BJ (cell line): Measurements from ENCODE around the gene ADAMTS13. TPM values are rescaled to one million over a fixed set of nuclear protein-coding genes. Genes with fewer than 3 reads are reported as not detected.

Experiments
- CTCF ChIA-PET: fragments of 350-600 bp; formaldehyde crosslinking; extraction: SDS; loops from one replicate; lab custom pipeline; 2021; ENCODE audit warnings: antibody characterized with exemption, inconsistent platforms; lab: Yijun Ruan, JAX
- POLR2A ChIA-PET: fragments of 300-600 bp; sonication (Branson Sonifier 250); formaldehyde crosslinking; extraction: SDS; loops from one replicate; lab custom pipeline; 2021; ENCODE audit warnings: antibody characterized with exemption; lab: Charles Lee
- DNase-seq: peaks from one replicate; pipeline ENCODE4 v3.0.0-alpha.2; 2011; ENCODE audit warnings: low read depth
- H3K27me3 ChIP-seq: 2 replicates; pipeline ENCODE4 v1.6.0; 2011; ENCODE audit warnings: low read length; ENCODE audit not compliant: control insufficient read depth, insufficient read depth
- H3K36me3 ChIP-seq: 2 replicates; pipeline ENCODE4 v1.5.1; 2011; ENCODE audit warnings: low read length; ENCODE audit not compliant: control insufficient read depth, insufficient read depth
- H3K4me3 ChIP-seq: 2 replicates; pipeline ENCODE4 v1.5.1; 2011; ENCODE audit warnings: low read depth, mild to moderate bottlenecking, control low read depth, low read length
- CTCF ChIP-seq: IDR thresholded peaks from 2 replicates; pipeline ENCODE4 v1.5.1; 2011; ENCODE audit warnings: low read depth, mild to moderate bottlenecking, control low read depth, inconsistent platforms, low read length, moderate library complexity; ENCODE audit not compliant: insufficient read depth
- polyA plus RNA-seq: library from polyadenylated mRNA; depleted of rRNA; stranded (reverse); fragments of >200 nt; gene quantifications from 2 replicates; pipeline ENCODE4 v1.2.3, GENCODE V29; 2011

Gene ADAMTS13
- polyA plus RNA-seq, 1 experiment: 2.4 TPM

GRCh38 chr9:133437753-133438531, 15.8 kb downstream of the ADAMTS13 start:
- H3K36me3 ChIP-seq: no peaks in the 10 kb centered on the region
- no peak for DNase-seq
- no peak for TF ChIP-seq CTCF
- ChIA-PET CTCF (interaction anchor here (0.9 to 1.2 kb wide), 4 partner anchors 10 to 252 kb away, joined by 3 read pairs; partner anchors contain the start of gene CACFD1), POLR2A (no interaction called here)
- H3K4me3 ChIP-seq: no peak overlapping the region
- 0 out of 2 replicates have a peak, but pooled peaks cover 1% of the 10 kb centered on the region for H3K27me3 ChIP-seq

GRCh38 chr9:133439337-133439736, 17.2 kb downstream of the ADAMTS13 start:
- no peaks in the 10 kb centered on the region for H3K36me3 ChIP-seq
- H3K27me3 ChIP-seq: peaks cover 1% of the 10 kb centered on the region
- TF ChIP-seq CTCF: no peak
- DNase-seq: no peak
- ChIA-PET POLR2A (no interaction called here), CTCF (interaction anchor here (0.6 to 0.7 kb wide), 2 partner anchors 11 to 296 kb away, joined by 3 read pairs; no protein-coding TSS in a partner anchor)
- H3K4me3 ChIP-seq: no peak overlapping the region

GRCh38 chr9:133440874-133441273, 18.7 kb downstream of the ADAMTS13 start:
- POLR2A ChIA-PET: no interaction called here
- Histone ChIP-seq H3K27me3 (peaks cover 3% of the 10 kb centered on the region), H3K36me3 (no peaks in the 10 kb centered on the region), H3K4me3 (no peak overlapping the region)
- no peak for DNase-seq
- TF ChIP-seq CTCF: no peak
- CTCF ChIA-PET: interaction anchor here (1.2 kb wide), 1 partner anchor 25 kb away, joined by 3 read pairs; no protein-coding TSS in a partner anchor

- peaks cover 6% of the 10 kb centered on the region for H3K27me3 ChIP-seq
- CTCF ChIA-PET: no interaction called here
- no peak for DNase-seq
- no peak for TF ChIP-seq CTCF
- no peak overlapping the region for H3K4me3 ChIP-seq
- H3K36me3 ChIP-seq: no peaks in the 10 kb centered on the region
- POLR2A ChIA-PET: no interaction called here
Observed at GRCh38 chr9:133441571-133441970, 19.4 kb downstream of the ADAMTS13 start.

- CTCF ChIA-PET: no interaction called here
- H3K4me3 ChIP-seq: no peak overlapping the region
- no peaks in the 10 kb centered on the region for H3K36me3 ChIP-seq
- no peak for TF ChIP-seq CTCF
- POLR2A ChIA-PET: no interaction called here
- DNase-seq: no peak
- peaks cover 6% of the 10 kb centered on the region for H3K27me3 ChIP-seq
Observed at GRCh38 chr9:133443248-133443647, 21.1 kb downstream of the ADAMTS13 start.
